GM21717 (cell line): Measurements from ENCODE around the gene ENPP3.

Experiments used
- ATAC-seq: cut with Tn5 transposase; IDR thresholded peaks from one replicate; pipeline ENCODE4 v1.9.1; 2021; ENCODE audit warnings: mild to moderate bottlenecking, moderate library complexity; ENCODE audit not compliant: unreplicated experiment

ENPP3 gene

GRCh38 chr6:131763749-131764148, 126.6 kb downstream of the ENPP3 start:
- ATAC-seq: no peak

GRCh38 chr6:131764350-131764749, 127.2 kb downstream of the ENPP3 start:
- ATAC-seq: no peak

GRCh38 chr6:131765081-131765803, 128.1 kb downstream of the ENPP3 start:
- no peak for ATAC-seq

GRCh38 chr6:131765804-131766135, 128.7 kb downstream of the ENPP3 start:
- ATAC-seq: no peak

GRCh38 chr6:131766631-131767030, 129.5 kb downstream of the ENPP3 start:
- no peak for ATAC-seq

GRCh38 chr6:131768964-131769363, 131.9 kb downstream of the ENPP3 start:
- no peak for ATAC-seq

- ATAC-seq: no peak
Observed at GRCh38 chr6:131769385-131770141, 132.5 kb downstream of the ENPP3 start.

GRCh38 chr6:131770776-131771175, 133.7 kb downstream of the ENPP3 start:
- no peak for ATAC-seq

- ATAC-seq: no peak
Observed at GRCh38 chr6:131773284-131773950, 136.3 kb downstream of the ENPP3 start.

GRCh38 chr6:131775886-131776285, 138.8 kb downstream of the ENPP3 start:
- no peak for ATAC-seq

- ATAC-seq: no peak
Observed at GRCh38 chr6:131776985-131777384, 139.9 kb downstream of the ENPP3 start.

GRCh38 chr6:131778169-131778568, 141.1 kb downstream of the ENPP3 start:
- no peak for ATAC-seq

- ATAC-seq: no peak
Observed at GRCh38 chr6:131779304-131779703, 142.2 kb downstream of the ENPP3 start.

- no peak for ATAC-seq
Observed at GRCh38 chr6:131780600-131780999, 143.5 kb downstream of the ENPP3 start.

- ATAC-seq: no peak
Observed at GRCh38 chr6:131781687-131782086, 144.6 kb downstream of the ENPP3 start.

GRCh38 chr6:131782764-131783163, 145.7 kb downstream of the ENPP3 start:
- ATAC-seq: no peak

GRCh38 chr6:131784561-131784960, 147.5 kb downstream of the ENPP3 start:
- ATAC-seq: no peak

GRCh38 chr6:131787079-131787478, 150.0 kb downstream of the ENPP3 start:
- ATAC-seq: no peak

- ATAC-seq: no peak
Observed at GRCh38 chr6:131787766-131788712, 150.9 kb downstream of the ENPP3 start.

GRCh38 chr6:131789219-131789618, 152.1 kb downstream of the ENPP3 start:
- ATAC-seq: no peak

- ATAC-seq: no peak
Observed at GRCh38 chr6:131791476-131791875, 154.4 kb downstream of the ENPP3 start.
